Activated CD4-positive, alpha-beta T cell treated with anti-CD3 and anti-CD28 coated beads for 36 hours (primary cell): ENCODE measurements around the gene MPP7. TPM values are rescaled to one million over a fixed set of nuclear protein-coding genes. Genes with fewer than 3 reads are reported as not detected.

Source experiments
- microRNA-seq: library from miRNA; unstranded; fragments of <30 nt; microRNA quantifications from one replicate; pipeline ENCODE4 v1.2.0, GENCODE V29; 2021; ENCODE audit warnings: borderline replicate concordance
- total RNA-seq, 2 experiments: library from RNA; stranded (reverse); gene quantifications; one replicate each; pipeline ENCODE4 v1.2.3, GENCODE V29; 2021

Gene MPP7
- total RNA-seq, 2 experiments from 2014 or later, result 10.9 to 11.0 TPM

Small RNA genes within 50 kb of the gene (microRNA-seq; reads per million reads assigned to microRNA genes)
- not detected for gene MIR8086

Other genes starting within 250 kb of the MPP7 start
- 100 to 1,000 TPM; 103 to 136 TPM for gene WAC, start 230.1 kb upstream of the MPP7 start, total RNA-seq